22Rv1 (cell line): ENCODE measurements around the gene SEMA6B.

Source experiments
- H3K27ac ChIP-seq: fragments of 450-650 bp; 2 replicates; pipeline ENCODE4 v1.5.1; 2017
- CTCF ChIP-seq: fragments of 450-650 bp; IDR thresholded peaks from 2 replicates; pipeline ENCODE4 v1.5.1; 2017; ENCODE audit warnings: mild to moderate bottlenecking
- ZFX ChIP-seq: fragments of 450-650 bp; IDR thresholded peaks from 2 replicates; pipeline ENCODE4 v1.6.1; 2017; ENCODE audit warnings: antibody characterized with exemption, borderline replicate concordance

Gene SEMA6B

GRCh38 chr19:4506449-4507149, 52.9 kb downstream of the SEMA6B start:
- H3K27ac ChIP-seq = no peak overlapping the region
- TF ChIP-seq ZFX (no peak), CTCF (no peak)

GRCh38 chr19:4505570-4506448, 53.7 kb downstream of the SEMA6B start:
- TF ChIP-seq CTCF = no peak
- TF ChIP-seq ZFX = no peak
- H3K27ac ChIP-seq = no peak overlapping the region

DNA sequence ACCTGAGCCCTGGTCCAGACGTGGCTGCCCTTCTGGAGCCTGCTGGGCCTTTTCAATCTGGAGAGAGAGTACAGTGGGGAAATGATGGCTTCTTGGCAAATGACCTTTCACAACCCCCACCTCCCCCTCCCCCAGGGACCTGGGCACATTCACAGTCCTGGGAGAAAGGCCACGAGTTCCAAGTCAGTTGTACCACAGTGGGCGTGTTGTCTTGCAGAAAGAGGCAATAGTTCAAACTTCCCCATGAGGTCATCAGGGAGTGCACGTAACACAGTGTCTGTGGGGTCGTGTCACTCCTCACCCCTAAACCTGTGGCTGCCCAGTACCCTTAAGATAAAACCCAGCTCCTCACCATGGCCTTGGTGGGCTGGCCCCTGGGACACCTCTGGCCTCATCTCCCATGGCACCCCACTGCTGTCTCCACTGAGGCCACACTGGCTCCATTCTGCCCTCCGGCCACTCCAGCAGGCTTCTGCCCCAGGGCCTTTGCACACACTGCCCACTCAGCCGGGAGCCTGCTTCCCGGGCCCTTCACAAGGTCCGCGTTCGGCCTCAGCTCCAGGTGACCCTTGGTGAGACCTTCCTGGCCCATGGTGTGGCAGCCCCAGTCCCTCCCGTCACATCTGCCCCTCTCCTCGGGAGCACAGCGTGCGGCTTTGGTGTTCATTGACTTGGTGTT, 54.5 kb downstream of the SEMA6B start:
- TF ChIP-seq ZFX (no peak), CTCF (no peak)
- no peak overlapping the region for H3K27ac ChIP-seq

DNA sequence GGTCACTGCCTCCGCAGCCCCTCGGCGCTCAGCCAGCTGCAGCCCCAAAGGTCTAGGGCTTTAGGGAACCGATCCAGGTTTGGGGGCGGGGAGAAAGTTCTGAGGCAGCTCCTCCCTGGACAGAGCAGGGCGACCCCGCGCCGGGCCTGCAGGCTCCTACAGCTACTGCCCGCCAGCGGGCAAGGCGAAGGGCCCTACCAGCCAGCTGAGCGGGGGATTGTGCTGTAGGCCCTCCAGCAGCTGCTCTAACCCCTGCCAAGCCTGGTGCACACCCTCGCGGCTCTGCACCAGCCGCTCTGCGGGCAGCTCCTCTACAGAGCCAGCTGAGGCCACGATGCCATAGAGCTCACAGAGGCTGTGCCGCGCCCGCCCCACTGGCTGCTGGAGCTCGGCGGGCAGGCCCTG, 55.2 kb downstream of the SEMA6B start:
- H3K27ac ChIP-seq = no peak overlapping the region
- TF ChIP-seq ZFX (no peak), CTCF (no peak)

GRCh38 chr19:4503825-4504170, 55.7 kb downstream of the SEMA6B start:
- no peak for TF ChIP-seq CTCF
- no peak for TF ChIP-seq ZFX
- H3K27ac ChIP-seq = no peak overlapping the region

- no peak overlapping the region for H3K27ac ChIP-seq
- no peak for TF ChIP-seq ZFX
- no peak for TF ChIP-seq CTCF
These were observed 56.2 kb downstream of the SEMA6B start for GRCh38 chr19:4503132-4503824.
